Chondrocyte (in vitro differentiated cells): ENCODE results near the gene CUEDC1. TPM values are rescaled to one million over a fixed set of nuclear protein-coding genes. Genes with fewer than 3 reads are reported as not detected.

Experiments used
- DNase-seq: peaks from one replicate; pipeline ENCODE4 v3.0.0; 2021; ENCODE audit warnings: mixed read lengths, low spot score
- H3K27ac Mint-ChIP-seq: one replicate; pipeline ENCODE4 v1.8.0; 2021; ENCODE audit warnings: mild to moderate bottlenecking, moderate library complexity, mixed read lengths; ENCODE audit not compliant: unreplicated experiment
- H3K27me3 Mint-ChIP-seq: 2 replicates; pipeline ENCODE4 v1.8.0; 2021; ENCODE audit warnings: low read depth, mixed read lengths
- H3K36me3 Mint-ChIP-seq: 2 replicates; pipeline ENCODE4 v1.8.0; 2021; ENCODE audit warnings: low read depth, mixed read lengths
- H3K4me1 Mint-ChIP-seq: 2 replicates; pipeline ENCODE4 v1.8.0; 2021; ENCODE audit warnings: low read depth, mild to moderate bottlenecking, mixed read lengths
- H3K4me3 Mint-ChIP-seq: one replicate; pipeline ENCODE4 v1.8.0; 2021; ENCODE audit warnings: mild to moderate bottlenecking, moderate library complexity, mixed read lengths; ENCODE audit not compliant: unreplicated experiment
- H3K9me3 Mint-ChIP-seq: 2 replicates; pipeline ENCODE4 v1.8.0; 2021; ENCODE audit warnings: low read depth, mixed read lengths
- CTCF ChIP-seq: fragments of 200-600 bp; sonication (generic); IDR thresholded peaks from 2 replicates; pipeline ENCODE4 v1.5.0; 2021; ENCODE audit warnings: antibody characterized with exemption, mild to moderate bottlenecking, moderate library complexity
- total RNA-seq: library from RNA; stranded (reverse); gene quantifications from 3 replicates; pipeline ENCODE4 v1.2.1, GENCODE V29; 2021

Gene CUEDC1
- total RNA-seq, 1 donor from 2014 or later, result 41.9 TPM

GRCh38 chr17:57833179-57833939, 121.9 kb downstream of the CUEDC1 start:
- H3K4me1 Mint-ChIP-seq, result no peaks in the 10 kb centered on the region

GRCh38 chr17:57832314-57833178, 122.7 kb downstream of the CUEDC1 start:
- no peak for DNase-seq
- Mint-ChIP-seq H3K4me1 (no peaks in the 10 kb centered on the region), H3K4me3 (no peak overlapping the region), H3K9me3 (no peaks in the 10 kb centered on the region), H3K36me3 (peaks cover 4% of the 10 kb centered on the region), H3K27ac (no peak overlapping the region), H3K27me3 (no peaks in the 10 kb centered on the region)
- no peak for TF ChIP-seq CTCF

More at GRCh38 chr17:57833179-57833939, 121.9 kb downstream of the CUEDC1 start:
- TF ChIP-seq CTCF, result peak; percentile 100
- Mint-ChIP-seq H3K27me3 (no peaks in the 10 kb centered on the region), H3K4me3 (no peak overlapping the region), H3K36me3 (peaks cover 4% of the 10 kb centered on the region), H3K9me3 (no peaks in the 10 kb centered on the region), H3K27ac (no peak overlapping the region)
- DNase-seq, result no peak

- H3K9me3 Mint-ChIP-seq, result no peaks in the 10 kb centered on the region
- H3K4me3 Mint-ChIP-seq, result no peak overlapping the region
- H3K27me3 Mint-ChIP-seq, result no peaks in the 10 kb centered on the region
- no peaks in the 10 kb centered on the region for H3K36me3 Mint-ChIP-seq
- no peaks in the 10 kb centered on the region for H3K4me1 Mint-ChIP-seq
- no peak for TF ChIP-seq CTCF
- no peak for DNase-seq
- H3K27ac Mint-ChIP-seq, result no peak overlapping the region
These were observed 124.3 kb downstream of the CUEDC1 start for GRCh38 chr17:57830880-57831279.

GRCh38 chr17:57823469-57824401, 131.5 kb downstream of the CUEDC1 start:
- Mint-ChIP-seq H3K27ac (no peak overlapping the region), H3K27me3 (peaks cover 8% of the 10 kb centered on the region), H3K36me3 (peaks cover 1% of the 10 kb centered on the region), H3K4me3 (no peak overlapping the region), H3K9me3 (no peaks in the 10 kb centered on the region), H3K4me1 (no peaks in the 10 kb centered on the region)
- TF ChIP-seq CTCF, result no peak
- no peak for DNase-seq

GRCh38 chr17:57819867-57820266, 135.3 kb downstream of the CUEDC1 start:
- Mint-ChIP-seq H3K9me3 (no peaks in the 10 kb centered on the region), H3K27me3 (peaks cover 26% of the 10 kb centered on the region), H3K4me1 (no peaks in the 10 kb centered on the region), H3K27ac (no peak overlapping the region), H3K36me3 (peaks cover 1% of the 10 kb centered on the region), H3K4me3 (no peak overlapping the region)
- TF ChIP-seq CTCF, result no peak
- no peak for DNase-seq
